Measurements from ENCODE around the gene RGS19.
"Not testable (repeated sequence)": the region's sequence is repeated elsewhere in the genome, so short reads cannot be mapped to it uniquely, and the experiment has no call there.

RGS19 gene

DNA sequence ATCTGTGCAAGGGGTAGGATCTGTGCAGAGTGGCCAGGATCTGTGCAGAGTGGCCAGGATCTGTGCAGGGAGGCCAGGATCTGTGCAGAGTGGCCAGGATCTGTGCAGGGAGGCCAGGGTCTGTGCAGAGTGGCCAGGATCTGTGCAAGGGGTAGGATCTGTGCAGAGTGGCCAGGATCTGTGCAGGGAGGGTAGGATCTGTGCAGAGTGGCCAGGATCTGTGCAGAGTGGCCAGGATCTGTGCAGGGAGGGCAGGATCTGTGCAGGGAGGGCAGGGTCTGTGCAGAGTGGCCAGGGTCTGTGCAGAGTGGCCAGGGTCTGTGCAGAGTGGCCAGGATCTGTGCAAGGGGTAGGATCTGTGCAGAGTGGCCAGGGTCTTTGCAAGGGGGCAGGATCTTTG is 9.3 kb upstream of the RGS19 start:
- H3K27me3 ChIP-seq (ENCODE audit: control insufficient read depth in 1 of 2, insufficient read depth in 2 of 2, low read length in 2 of 2), result peaks cover 14 to 31% of the 10 kb centered on the region in 2 donors
- H3K27ac ChIP-seq (ENCODE audit: low read depth, low read length); H3K9me3 ChIP-seq (ENCODE audit: low read length); H3K9ac ChIP-seq (ENCODE audit: low read length); H3K36me3 ChIP-seq (ENCODE audit: insufficient read depth, low read length); H3K4me3 ChIP-seq (ENCODE audit: low read depth in 1 of 2, low read length in 2 of 2); H3K4me1 ChIP-seq (ENCODE audit: insufficient read depth, low read length): not testable (repeated sequence)

- H3K27me3 ChIP-seq (ENCODE audit: control insufficient read depth in 1 of 2, insufficient read depth in 2 of 2, low read length in 2 of 2), result peaks cover 14 to 38% of the 10 kb centered on the region in 2 donors
- not testable (repeated sequence) for H3K9me3 ChIP-seq (ENCODE audit: low read length); H3K4me1 ChIP-seq (ENCODE audit: insufficient read depth, low read length); H3K27ac ChIP-seq (ENCODE audit: low read depth, low read length); H3K9ac ChIP-seq (ENCODE audit: low read length); H3K36me3 ChIP-seq (ENCODE audit: insufficient read depth, low read length); H3K4me3 ChIP-seq (ENCODE audit: low read depth in 1 of 2, low read length in 2 of 2)
Observed at GRCh38 chr20:64087226-64087825, 8.0 kb upstream of the RGS19 start.

DNA sequence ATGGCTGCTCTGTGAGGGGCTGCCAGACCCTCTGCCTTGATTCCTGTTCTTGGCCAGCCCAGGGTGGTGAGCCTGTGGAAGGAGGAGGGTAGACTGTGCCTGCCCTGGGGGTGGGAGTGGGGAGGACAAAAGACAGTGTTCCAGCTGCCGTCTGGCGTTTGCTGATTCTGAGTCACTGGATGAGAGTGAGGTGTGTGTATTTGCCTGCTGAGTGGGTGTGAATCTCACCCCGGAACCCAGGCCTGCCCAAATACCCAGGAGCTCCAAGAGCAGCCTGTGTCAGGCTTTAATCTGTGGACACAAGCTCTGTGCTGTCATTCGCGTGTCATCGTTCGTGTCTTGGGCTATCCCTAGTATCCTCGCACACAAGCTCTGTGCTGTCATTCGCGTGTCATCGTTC is 7.5 kb upstream of the RGS19 start:
- no peaks in the 10 kb centered on the region for H3K9me3 ChIP-seq (ENCODE audit: low read length)
- peaks cover 14 to 38% of the 10 kb centered on the region in 2 donors for H3K27me3 ChIP-seq (ENCODE audit: control insufficient read depth in 1 of 2, insufficient read depth in 2 of 2, low read length in 2 of 2)
- peaks cover 5% of the 10 kb centered on the region for H3K4me1 ChIP-seq (ENCODE audit: insufficient read depth, low read length)
- H3K27ac ChIP-seq (ENCODE audit: low read depth, low read length), result no peak overlapping the region
- H3K36me3 ChIP-seq (ENCODE audit: insufficient read depth, low read length), result no peaks in the 10 kb centered on the region
- no peak overlapping the region for H3K9ac ChIP-seq (ENCODE audit: low read length)
- no peak overlapping the region for H3K4me3 ChIP-seq (ENCODE audit: low read depth in 1 of 2, low read length in 2 of 2)

GRCh38 chr20:64084685-64085152 is 5.4 kb upstream of the RGS19 start:
- Histone ChIP-seq H3K9me3 (ENCODE audit: low read length) (no peaks in the 10 kb centered on the region), H3K4me3 (ENCODE audit: low read depth in 1 of 2, low read length in 2 of 2) (no peak overlapping the region), H3K36me3 (ENCODE audit: insufficient read depth, low read length) (no peaks in the 10 kb centered on the region), H3K4me1 (ENCODE audit: insufficient read depth, low read length) (peaks cover 5% of the 10 kb centered on the region), H3K27me3 (ENCODE audit: control insufficient read depth in 1 of 2, insufficient read depth in 2 of 2, low read length in 2 of 2) (peaks cover 14 to 38% of the 10 kb centered on the region in 2 donors), H3K9ac (ENCODE audit: low read length) (no peak overlapping the region), H3K27ac (ENCODE audit: low read depth, low read length) (no peak overlapping the region)

GRCh38 chr20:64083804-64084684 is 4.7 kb upstream of the RGS19 start, which contains the start of gene LKAAEAR1:
LKAAEAR1 (minus strand) TSS chr20:64084398; CDS start chr20:64084219, 179 bp downstream.
- H3K27ac ChIP-seq (ENCODE audit: low read depth, low read length), result no peak within 1 kb of the TSS
- H3K9me3 ChIP-seq (ENCODE audit: low read length), result no peaks in the 10 kb centered on the region
- H3K27me3 ChIP-seq (ENCODE audit: control insufficient read depth in 1 of 2, insufficient read depth in 2 of 2, low read length in 2 of 2), result peaks cover 14 to 41% of the 10 kb centered on the region in 2 donors
- no peaks in the 10 kb centered on the region for H3K36me3 ChIP-seq (ENCODE audit: insufficient read depth, low read length)
- peaks cover 9% of the 10 kb centered on the region for H3K4me1 ChIP-seq (ENCODE audit: insufficient read depth, low read length)
- H3K9ac ChIP-seq (ENCODE audit: low read length), result no peak within 1 kb of the TSS
- peak within 1 kb of the TSS in 1 of 2 donors; percentile 31 for H3K4me3 ChIP-seq (ENCODE audit: low read depth in 1 of 2, low read length in 2 of 2)

DNA sequence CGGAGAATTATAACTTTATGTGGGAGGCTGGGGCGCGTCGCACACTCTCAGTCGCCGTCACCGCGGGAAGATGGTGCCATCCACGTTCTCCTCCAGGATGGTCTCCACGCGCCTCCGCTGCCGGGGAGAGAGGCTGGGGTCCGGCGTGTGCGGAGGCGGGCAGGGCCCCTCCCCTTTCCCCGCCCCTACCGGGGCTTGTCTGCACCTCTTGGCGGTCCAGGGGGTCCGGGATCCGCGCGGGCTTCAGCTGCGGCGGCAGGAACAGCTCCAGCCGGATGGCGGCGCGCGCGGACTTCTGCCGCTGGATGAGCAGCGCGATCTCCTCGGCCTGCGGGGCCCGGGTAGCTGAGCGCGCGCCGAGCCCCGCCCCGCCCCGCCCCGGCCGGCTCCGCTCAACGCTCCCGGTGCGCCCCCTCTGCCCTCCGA is 4.1 kb upstream of the RGS19 start:
- H3K27ac ChIP-seq (ENCODE audit: low read depth, low read length), result no peak overlapping the region
- H3K9ac ChIP-seq (ENCODE audit: low read length), result no peak overlapping the region
- peaks cover 16% of the 10 kb centered on the region for H3K4me1 ChIP-seq (ENCODE audit: insufficient read depth, low read length)
- H3K27me3 ChIP-seq (ENCODE audit: control insufficient read depth in 1 of 2, insufficient read depth in 2 of 2, low read length in 2 of 2), result peaks cover 14 to 42% of the 10 kb centered on the region in 2 donors
- no peaks in the 10 kb centered on the region for H3K36me3 ChIP-seq (ENCODE audit: insufficient read depth, low read length)
- H3K4me3 ChIP-seq (ENCODE audit: low read depth in 1 of 2, low read length in 2 of 2), result peak overlapping the region in 1 of 2 donors; percentile 31
- H3K9me3 ChIP-seq (ENCODE audit: low read length), result no peaks in the 10 kb centered on the region

DNA sequence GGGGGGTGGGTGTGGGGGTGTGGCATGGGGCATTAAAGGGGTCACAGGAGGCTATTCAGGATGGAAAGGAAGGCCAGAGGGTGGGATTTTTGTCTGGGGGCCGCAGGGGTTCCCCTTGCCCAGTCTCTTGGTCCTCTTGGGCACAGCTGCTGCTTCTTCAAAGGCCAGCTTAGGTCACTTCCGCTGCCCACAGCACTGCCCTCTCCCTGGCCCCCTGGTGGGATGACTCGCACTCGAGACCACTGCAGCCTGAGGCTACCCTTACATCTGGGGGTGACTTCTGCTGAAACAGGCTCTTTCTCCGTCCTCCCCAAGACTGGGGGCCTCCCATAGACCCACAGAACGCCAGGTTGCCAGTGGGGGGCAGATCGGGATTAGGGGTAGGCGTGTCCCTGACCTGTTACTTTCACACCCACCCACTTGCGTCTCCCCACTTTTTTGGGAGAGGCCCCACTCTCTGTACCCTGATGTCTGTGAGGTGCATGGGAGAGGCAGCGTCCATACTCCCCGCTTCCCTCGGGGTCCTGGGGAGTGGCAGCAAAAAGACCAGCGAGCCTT is 3.6 kb upstream of the RGS19 start:
- peaks cover 14 to 41% of the 10 kb centered on the region in 2 donors for H3K27me3 ChIP-seq (ENCODE audit: control insufficient read depth in 1 of 2, insufficient read depth in 2 of 2, low read length in 2 of 2)
- H3K27ac ChIP-seq (ENCODE audit: low read depth, low read length), result no peak overlapping the region
- no peaks in the 10 kb centered on the region for H3K9me3 ChIP-seq (ENCODE audit: low read length)
- no peak overlapping the region for H3K4me3 ChIP-seq (ENCODE audit: low read depth in 1 of 2, low read length in 2 of 2)
- no peak overlapping the region for H3K9ac ChIP-seq (ENCODE audit: low read length)
- H3K4me1 ChIP-seq (ENCODE audit: insufficient read depth, low read length), result peaks cover 16% of the 10 kb centered on the region
- H3K36me3 ChIP-seq (ENCODE audit: insufficient read depth, low read length), result no peaks in the 10 kb centered on the region

DNA sequence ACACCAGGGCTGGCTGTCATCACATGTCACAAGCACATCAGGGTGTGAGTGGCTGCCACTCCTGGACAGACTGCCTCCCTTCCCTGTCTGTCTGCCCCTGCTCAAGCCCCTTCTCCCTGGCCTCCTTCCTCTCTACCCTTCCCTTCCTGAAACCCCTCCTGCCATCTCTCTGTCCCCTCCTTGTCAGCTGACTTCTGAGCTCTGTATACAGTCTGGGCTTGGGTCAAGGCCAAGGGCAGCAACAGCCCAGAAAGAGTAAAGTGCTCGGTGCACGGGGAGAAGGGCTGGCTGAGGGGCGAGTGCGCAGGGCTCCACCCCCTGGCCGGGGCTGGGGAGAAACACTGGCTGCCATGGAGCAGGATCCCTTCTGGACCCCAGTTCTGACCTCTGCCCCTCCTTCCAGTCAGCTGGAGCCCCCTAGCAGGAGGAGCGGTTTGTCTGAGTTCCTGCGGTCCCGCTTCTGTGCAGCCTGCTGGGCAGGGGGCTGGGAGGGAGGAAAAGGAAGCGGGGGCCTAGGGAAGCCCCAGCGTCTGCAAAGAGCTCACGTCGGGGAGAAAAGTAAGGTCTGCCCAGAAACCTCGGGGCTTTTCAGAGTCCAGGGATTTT is 2.9 kb upstream of the RGS19 start:
- H3K36me3 ChIP-seq (ENCODE audit: insufficient read depth, low read length), result no peaks in the 10 kb centered on the region
- H3K9ac ChIP-seq (ENCODE audit: low read length), result no peak overlapping the region
- peaks cover 14 to 39% of the 10 kb centered on the region in 2 donors for H3K27me3 ChIP-seq (ENCODE audit: control insufficient read depth in 1 of 2, insufficient read depth in 2 of 2, low read length in 2 of 2)
- H3K4me1 ChIP-seq (ENCODE audit: insufficient read depth, low read length), result peaks cover 16% of the 10 kb centered on the region
- no peaks in the 10 kb centered on the region for H3K9me3 ChIP-seq (ENCODE audit: low read length)
- no peak overlapping the region for H3K4me3 ChIP-seq (ENCODE audit: low read depth in 1 of 2, low read length in 2 of 2)
- H3K27ac ChIP-seq (ENCODE audit: low read depth, low read length), result no peak overlapping the region

DNA sequence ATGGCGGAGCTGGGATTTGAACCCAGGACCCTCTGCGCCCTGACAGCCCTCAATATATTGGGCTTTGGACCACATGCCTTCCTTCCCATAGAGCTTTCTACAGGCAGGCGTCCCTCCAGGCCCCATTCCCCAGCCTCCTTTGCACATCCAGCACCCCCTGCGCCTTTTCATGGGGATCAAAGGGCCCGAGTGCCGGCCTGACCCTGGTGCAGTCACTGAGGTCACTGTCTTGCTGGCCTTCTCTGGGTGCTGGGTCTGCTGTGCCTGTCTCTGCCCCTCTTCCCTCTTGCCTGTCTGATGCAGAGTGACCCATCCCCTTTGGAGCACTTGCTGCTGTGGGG is 2.3 kb upstream of the RGS19 start:
- H3K27me3 ChIP-seq (ENCODE audit: control insufficient read depth in 1 of 2, insufficient read depth in 2 of 2, low read length in 2 of 2), result peaks cover 14 to 39% of the 10 kb centered on the region in 2 donors
- no peak overlapping the region for H3K27ac ChIP-seq (ENCODE audit: low read depth, low read length)
- H3K9ac ChIP-seq (ENCODE audit: low read length), result no peak overlapping the region
- no peak overlapping the region for H3K4me3 ChIP-seq (ENCODE audit: low read depth in 1 of 2, low read length in 2 of 2)
- H3K36me3 ChIP-seq (ENCODE audit: insufficient read depth, low read length), result no peaks in the 10 kb centered on the region
- H3K4me1 ChIP-seq (ENCODE audit: insufficient read depth, low read length), result peaks cover 16% of the 10 kb centered on the region
- no peaks in the 10 kb centered on the region for H3K9me3 ChIP-seq (ENCODE audit: low read length)

DNA sequence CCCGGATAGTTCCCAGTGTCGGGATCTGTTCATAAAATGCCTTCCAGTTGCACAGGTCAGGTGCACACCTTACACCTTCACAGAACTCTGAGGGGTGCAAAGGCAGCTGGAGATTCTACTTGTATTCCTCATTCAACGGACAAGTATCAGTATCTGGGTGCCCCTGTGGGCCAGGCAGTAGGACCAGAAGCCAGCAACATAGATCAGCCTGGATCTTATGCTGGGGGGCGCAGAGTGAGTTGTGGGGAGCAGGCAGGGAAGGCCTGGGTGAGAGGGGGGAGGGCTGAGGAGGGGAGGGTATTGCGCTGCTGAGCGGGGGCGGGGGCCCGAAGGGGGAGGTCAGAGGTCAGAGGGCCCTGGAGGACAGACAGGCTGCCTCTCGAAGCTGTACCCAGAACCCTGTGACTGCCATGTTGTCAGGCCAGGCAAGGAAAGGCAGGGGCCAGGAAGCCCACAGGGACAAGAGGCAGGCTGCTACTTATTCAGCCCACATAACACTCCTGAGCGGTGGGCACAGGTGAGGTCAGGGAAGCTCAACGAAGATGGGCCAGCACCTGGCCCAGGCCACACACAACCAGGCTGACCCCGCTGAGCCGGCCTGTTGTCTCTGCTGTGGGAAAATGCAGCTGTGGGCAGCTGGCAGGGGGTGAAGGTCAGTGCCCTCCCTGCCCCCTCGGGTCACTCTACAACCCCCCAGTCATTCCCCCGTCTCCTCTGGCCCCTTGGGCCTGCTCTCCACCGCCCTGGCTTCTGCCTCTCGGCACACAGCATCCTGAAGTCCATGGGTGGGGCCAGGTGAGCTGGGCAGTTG is 1.7 kb upstream of the RGS19 start:
- H3K27me3 ChIP-seq (ENCODE audit: control insufficient read depth in 1 of 2, insufficient read depth in 2 of 2, low read length in 2 of 2), result peaks cover 14 to 39% of the 10 kb centered on the region in 2 donors
- H3K9me3 ChIP-seq (ENCODE audit: low read length), result no peaks in the 10 kb centered on the region
- peak overlapping the region in 1 of 2 donors; percentile 41 for H3K4me3 ChIP-seq (ENCODE audit: low read depth in 1 of 2, low read length in 2 of 2)
- H3K27ac ChIP-seq (ENCODE audit: low read depth, low read length), result no peak overlapping the region
- no peaks in the 10 kb centered on the region for H3K36me3 ChIP-seq (ENCODE audit: insufficient read depth, low read length)
- peaks cover 16% of the 10 kb centered on the region for H3K4me1 ChIP-seq (ENCODE audit: insufficient read depth, low read length)
- H3K9ac ChIP-seq (ENCODE audit: low read length), result no peak overlapping the region

Measured in muscle layer of colon (tissue), 2 donors.